Measurements from ENCODE around the gene PAPSS1.

Gene PAPSS1

GRCh38 chr4:107629318-107629717 lies 90.7 kb downstream of the PAPSS1 start:
- no peak for DNase-seq (ENCODE audit: low spot score)

DNA sequence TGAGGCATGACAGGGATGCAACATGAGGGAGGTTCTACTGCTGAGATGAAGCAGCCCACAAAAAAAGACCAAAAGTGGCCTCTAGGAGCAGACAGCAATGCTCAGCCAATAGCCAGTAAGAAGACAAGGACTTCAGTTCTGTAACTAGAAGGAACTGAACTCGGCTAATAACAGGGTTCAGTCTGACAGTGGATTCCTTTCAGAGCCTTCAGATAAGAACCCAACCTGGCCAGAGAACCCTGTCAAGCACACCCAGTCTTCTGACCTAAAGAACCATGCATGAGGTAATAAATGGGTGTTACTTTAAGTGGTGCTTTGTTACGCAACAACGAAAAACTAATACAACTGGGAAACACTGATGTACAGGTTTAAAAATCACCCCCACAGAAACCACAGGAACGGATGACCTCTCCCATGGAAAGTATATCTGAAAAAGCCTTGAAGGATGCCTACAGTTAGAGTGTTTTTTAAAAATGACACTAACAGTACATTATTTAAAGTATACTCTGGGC lies 94.6 kb downstream of the PAPSS1 start:
- DNase-seq (ENCODE audit: low spot score): no peak

GRCh38 chr4:107624024-107624423 lies 96.0 kb downstream of the PAPSS1 start:
- no peak for DNase-seq (ENCODE audit: low spot score)

- no peak for DNase-seq (ENCODE audit: low spot score)
Measured at GRCh38 chr4:107622006-107622405, 98.0 kb downstream of the PAPSS1 start.

- DNase-seq (ENCODE audit: low spot score): no peak
Measured at GRCh38 chr4:107619731-107620130, 100.3 kb downstream of the PAPSS1 start.

DNA sequence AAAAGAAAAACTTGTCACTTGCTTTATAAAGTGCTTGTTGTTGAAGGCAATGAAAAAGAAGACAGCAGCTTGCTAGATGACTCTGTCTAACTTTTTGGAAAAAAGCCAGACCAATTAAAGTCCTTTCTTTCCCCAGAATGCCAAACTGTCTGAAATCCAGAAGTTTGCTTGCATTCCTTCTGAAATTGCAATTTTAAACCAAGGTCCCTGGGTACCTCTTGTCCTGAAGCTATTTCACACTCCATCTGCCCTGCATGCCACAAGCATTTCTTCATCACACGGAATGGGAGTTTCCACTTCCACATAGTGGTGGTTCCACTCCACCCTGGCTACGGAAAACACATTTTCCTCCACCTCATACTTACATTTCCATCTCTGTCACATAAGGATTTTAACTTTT lies 101.0 kb downstream of the PAPSS1 start:
- DNase-seq (ENCODE audit: low spot score): no peak

DNA sequence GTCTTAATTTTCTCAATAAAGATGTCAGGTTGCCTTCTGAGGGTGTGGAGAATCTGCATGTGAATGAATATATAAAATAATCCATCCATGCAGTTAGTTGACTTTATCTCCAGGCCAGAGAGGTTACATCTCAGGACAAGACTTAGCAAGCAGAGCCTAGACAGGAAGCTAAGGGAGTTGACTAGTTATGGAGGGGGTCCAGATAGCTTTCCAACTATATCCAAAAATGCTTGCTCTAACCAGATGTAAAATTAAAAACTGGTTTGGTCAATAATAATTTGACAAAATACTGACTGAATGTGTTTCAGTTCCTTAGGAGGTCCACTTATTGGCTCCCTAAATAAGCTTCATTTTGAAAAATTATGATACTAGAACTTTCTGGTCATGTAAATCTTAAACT lies 101.4 kb downstream of the PAPSS1 start:
- DNase-seq (ENCODE audit: low spot score): no peak

DNA sequence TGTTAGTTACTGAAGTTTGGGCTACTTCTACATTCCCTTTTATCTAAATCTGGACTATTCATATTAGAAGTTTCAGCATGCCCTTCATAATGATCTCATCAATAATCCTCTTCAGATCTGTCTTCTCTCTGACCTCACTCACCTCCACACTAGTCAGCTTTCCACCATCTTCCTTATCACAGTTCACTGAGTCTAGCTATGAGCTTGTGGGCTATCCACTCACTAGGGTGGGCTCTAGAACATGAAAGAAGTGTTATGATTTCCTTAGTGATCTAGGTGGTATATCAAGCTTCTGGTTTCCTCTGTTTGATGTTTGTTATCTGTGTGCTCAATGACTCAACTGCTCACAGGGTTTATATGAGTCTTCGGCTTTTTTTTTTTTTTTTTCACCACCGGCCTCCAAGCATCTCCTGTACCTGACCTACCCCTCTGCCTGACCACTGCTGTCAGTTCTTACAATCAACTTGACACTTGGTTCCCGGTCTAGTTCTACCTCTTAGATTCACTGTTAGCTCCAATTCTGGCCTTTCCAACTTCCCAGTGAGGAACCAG lies 103.1 kb downstream of the PAPSS1 start:
- no peak for DNase-seq (ENCODE audit: low spot score)

DNA sequence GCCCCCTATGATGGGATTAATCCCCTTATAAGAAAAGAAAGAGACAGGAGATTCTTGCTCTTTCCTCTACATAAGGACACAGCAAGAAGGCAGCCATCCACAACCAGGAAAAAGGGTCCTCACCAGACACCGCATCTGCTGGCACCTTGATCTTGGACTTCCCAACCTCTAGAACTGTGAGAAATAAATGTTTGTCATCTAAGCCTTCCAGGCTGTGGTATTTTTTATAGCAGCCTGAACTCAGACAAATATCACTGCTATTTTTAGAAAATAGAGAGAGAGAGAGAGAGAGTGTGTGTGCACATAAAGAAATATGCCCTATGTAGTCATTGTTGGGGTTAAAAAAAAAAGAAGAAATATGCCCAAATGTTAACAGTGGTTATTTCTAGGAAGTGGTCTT lies 104.2 kb downstream of the PAPSS1 start:
- no peak for DNase-seq (ENCODE audit: low spot score)

DNA sequence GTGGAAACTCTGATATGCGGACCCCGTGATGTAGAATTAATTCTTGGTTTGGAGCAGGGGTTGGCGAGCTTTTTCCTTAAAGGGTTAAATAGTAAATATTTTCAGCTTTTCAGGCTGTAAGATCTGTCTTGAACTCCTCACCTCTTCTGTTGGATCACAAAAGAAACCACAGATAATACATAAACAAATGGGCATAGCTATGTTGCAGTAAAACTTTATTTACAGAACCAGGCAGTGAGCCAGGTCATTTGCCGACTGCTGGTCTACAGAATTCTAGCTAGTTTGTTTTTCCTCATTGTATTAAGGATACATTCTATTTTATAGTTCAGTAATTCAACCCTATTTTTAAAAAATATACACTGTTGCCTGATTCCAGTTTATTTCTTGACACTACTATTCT lies 116.6 kb downstream of the PAPSS1 start:
- DNase-seq (ENCODE audit: low spot score): no peak

GRCh38 chr4:107600983-107601382 lies 119.1 kb downstream of the PAPSS1 start:
- DNase-seq (ENCODE audit: low spot score): no peak

- DNase-seq (ENCODE audit: low spot score): no peak
Measured at GRCh38 chr4:107600436-107600835, 119.6 kb downstream of the PAPSS1 start.

DNA sequence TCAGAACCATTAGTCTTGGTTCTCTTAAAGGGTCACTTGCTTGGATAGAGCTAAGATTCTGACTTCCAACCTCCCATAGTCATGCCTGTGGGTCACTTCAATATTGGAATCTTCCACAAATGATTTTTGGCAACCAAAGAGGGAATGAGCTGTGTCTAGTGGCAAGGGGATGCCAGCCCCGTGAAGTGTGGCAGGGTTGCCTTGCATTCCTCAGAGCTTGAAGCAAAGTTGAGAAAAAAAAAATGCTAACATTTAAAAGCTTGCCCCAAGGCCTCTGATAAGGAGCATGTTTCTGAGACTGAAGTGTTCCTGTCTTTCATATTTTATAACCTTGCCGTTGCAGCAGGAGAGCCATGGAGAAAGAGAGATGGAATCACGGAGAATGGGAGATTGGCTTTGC lies 120.2 kb downstream of the PAPSS1 start:
- no peak for DNase-seq (ENCODE audit: low spot score)

- no peak for DNase-seq (ENCODE audit: low spot score)
Measured at GRCh38 chr4:107593230-107593629, 126.8 kb downstream of the PAPSS1 start.

GRCh38 chr4:107592519-107592918 lies 127.5 kb downstream of the PAPSS1 start:
- no peak for DNase-seq (ENCODE audit: low spot score)

DNA sequence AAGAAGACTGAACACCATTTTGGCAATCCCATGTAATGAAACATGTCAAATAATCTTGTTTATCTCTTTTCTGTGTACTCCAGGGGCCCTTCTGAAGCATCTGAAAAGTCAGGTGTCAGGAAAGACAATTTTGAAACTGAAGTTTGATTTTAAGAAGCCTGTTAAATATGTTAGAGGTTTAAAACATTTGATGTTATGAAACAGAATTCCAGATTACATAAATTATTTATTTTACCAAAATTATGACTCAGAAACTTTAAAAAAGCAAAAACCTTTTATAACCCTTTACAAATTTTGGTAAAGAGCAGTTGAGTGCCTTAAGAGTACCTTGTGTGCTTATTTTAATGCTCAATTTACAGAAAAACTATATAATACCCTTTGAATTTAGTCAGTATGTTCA lies 130.8 kb downstream of the PAPSS1 start:
- DNase-seq (ENCODE audit: low spot score): no peak

DNA sequence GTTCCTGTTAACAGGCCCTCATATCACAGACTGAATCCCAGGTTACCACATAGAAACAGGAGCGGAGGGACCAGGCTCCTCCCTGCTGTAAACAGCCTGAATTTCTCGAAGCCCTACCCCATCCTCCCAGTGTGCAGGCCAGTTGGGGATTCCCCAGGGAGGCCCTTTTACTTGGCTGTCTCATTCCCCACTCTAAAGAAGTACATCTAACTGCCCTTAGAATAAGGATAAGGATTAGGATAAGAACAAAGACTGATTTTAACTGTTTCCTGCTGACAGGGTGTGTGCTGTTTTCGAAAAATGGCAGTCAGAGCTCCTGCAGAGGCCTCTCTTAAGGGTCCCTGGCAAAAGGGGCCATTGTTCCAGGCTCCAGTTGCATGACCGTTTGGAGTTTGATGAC lies 133.7 kb downstream of the PAPSS1 start:
- no peak for DNase-seq (ENCODE audit: low spot score)

GRCh38 chr4:107579099-107579498 lies 140.9 kb downstream of the PAPSS1 start:
- DNase-seq (ENCODE audit: low spot score): no peak

DNA sequence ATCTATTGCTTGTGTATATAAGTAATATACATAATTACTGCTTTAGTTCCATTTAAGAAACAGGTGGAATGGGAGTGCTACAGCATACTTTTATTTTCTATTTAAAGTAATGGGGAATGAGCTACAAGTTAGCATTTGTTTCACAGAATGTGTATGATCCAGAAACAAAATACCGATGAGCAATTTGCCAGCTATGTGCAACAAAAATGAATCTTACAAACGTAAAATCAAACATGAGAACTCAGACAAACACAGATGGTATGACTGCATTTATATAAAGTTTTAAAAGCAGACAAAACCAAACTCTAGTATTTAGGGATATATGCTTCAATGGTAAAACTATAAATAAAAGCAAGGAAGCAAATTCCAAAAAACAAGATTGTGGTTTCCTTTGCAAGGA lies 141.7 kb downstream of the PAPSS1 start:
- DNase-seq (ENCODE audit: low spot score): no peak

DNA sequence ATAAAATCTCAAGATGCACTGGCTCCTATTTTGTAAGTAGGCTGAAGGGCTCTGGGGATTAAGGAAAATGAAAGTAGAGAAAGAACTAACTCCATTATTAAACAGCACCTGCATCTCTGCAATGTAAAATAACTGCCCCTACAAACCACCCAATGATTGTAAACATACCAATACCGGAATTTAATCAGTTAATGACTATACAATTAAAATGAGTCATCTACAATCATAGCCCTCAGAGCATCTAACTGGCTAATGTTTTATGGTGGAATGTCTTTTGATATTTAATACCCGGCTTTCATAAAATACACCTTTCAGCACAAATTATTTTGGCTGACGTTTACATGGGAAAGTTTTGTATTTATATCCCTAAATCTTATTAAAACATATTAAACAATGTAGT lies 142.3 kb downstream of the PAPSS1 start:
- no peak for DNase-seq (ENCODE audit: low spot score)

- DNase-seq (ENCODE audit: low spot score): no peak
Measured at GRCh38 chr4:107575243-107575642, 144.8 kb downstream of the PAPSS1 start.

GRCh38 chr4:107572281-107572680 lies 147.8 kb downstream of the PAPSS1 start:
- no peak for DNase-seq (ENCODE audit: low spot score)

GRCh38 chr4:107570952-107571351 lies 149.1 kb downstream of the PAPSS1 start:
- DNase-seq (ENCODE audit: low spot score): no peak

GRCh38 chr4:107564326-107564725 lies 155.7 kb downstream of the PAPSS1 start:
- DNase-seq (ENCODE audit: low spot score): no peak
